ENCODE results near the gene CD6.

CD6 gene

DNA sequence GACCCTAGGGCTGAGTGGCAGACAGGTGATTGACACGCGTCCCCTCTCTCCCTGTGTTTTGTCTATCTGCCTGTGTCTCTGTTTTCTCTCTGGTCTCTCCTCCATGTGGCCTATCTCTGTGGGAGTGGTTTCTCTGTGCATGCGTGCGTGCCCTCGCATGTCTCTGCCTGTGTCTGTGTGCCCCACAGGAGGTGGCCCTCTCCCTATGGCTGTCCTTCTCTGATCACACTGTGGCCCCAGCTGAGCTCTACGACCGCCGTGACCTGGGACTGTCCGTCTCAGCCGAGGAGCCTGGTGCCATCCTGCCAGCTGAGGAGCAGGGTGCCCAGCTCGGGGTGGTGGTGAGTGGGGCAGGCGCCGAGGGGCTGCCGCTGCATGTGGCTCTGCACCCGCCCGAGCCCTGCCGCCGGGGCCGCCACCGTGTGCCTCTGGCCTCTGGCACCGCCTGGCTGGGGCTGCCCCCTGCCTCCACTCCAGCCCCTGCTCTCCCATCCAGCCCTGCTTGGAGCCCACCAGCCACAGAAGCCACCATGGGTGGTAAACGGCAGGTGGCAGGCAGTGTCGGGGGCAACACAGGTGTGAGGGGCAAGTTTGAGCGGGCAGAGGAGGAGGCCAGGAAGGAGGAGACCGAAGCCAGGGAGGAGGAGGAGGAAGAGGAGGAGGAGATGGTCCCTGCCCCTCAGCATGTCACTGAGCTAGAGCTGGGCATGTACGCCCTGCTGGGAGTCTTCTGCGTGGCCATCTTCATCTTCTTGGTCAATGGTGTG lies 35.6 kb upstream of the CD6 start:
- TF ChIP-seq, protein P1, sequence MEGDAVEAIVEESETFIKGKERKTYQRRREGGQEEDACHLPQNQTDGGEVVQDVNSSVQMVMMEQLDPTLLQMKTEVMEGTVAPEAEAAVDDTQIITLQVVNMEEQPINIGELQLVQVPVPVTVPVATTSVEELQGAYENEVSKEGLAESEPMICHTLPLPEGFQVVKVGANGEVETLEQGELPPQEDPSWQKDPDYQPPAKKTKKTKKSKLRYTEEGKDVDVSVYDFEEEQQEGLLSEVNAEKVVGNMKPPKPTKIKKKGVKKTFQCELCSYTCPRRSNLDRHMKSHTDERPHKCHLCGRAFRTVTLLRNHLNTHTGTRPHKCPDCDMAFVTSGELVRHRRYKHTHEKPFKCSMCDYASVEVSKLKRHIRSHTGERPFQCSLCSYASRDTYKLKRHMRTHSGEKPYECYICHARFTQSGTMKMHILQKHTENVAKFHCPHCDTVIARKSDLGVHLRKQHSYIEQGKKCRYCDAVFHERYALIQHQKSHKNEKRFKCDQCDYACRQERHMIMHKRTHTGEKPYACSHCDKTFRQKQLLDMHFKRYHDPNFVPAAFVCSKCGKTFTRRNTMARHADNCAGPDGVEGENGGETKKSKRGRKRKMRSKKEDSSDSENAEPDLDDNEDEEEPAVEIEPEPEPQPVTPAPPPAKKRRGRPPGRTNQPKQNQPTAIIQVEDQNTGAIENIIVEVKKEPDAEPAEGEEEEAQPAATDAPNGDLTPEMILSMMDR (conservative IDR thresholded peaks at IDR 0.05): no peak
- H3K27ac ChIP-seq: no peak overlapping the region

DNA sequence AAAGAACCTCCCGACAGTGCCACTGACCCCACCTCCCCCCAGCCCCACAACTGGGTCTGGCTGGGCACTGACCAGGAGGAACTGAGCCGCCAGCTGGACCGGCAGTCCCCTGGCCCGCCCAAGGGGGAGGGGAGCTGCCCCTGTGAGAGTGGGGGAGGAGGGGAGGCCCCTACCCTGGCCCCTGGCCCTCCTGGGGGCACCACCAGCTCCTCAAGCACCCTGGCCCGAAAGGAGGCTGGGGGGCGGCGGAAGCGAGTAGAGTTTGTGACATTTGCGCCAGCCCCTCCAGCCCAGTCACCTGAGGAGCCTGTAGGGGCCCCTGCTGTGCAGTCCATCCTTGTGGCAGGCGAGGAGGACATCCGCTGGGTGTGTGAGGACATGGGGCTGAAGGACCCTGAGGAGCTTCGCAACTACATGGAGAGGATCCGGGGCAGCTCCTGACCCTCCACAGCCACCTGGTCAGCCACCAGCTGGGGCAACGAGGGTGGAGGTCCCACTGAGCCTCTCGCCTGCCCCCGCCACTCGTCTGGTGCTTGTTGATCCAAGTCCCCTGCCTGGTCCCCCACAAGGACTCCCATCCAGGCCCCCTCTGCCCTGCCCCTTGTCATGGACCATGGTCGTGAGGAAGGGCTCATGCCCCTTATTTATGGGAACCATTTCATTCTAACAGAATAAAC lies 34.9 kb upstream of the CD6 start:
- TF ChIP-seq, protein P1 (conservative IDR thresholded peaks at IDR 0.05): no peak
- H3K27ac ChIP-seq: no peak overlapping the region

DNA sequence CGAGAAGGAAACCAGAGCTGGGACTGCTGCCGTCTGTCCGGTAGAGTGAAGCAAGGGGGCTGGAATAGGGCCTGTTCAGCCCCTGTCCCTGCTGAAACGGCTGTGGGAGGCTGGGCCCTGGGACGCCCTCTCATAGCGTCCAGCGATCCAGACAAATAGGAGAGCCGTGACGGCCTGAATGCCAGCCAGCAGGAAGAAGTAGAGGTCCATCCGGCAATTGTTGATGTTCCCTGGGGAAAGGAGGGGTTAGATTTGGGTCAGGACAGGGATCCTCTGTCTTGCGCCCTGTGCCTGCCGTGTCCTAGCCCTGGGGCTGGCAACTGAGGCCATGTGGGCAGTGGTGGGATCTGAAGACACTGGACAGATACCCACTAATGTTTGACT lies 34.3 kb upstream of the CD6 start:
- no peak overlapping the region for H3K27ac ChIP-seq
- TF ChIP-seq, protein P1 (conservative IDR thresholded peaks at IDR 0.05): no peak

DNA sequence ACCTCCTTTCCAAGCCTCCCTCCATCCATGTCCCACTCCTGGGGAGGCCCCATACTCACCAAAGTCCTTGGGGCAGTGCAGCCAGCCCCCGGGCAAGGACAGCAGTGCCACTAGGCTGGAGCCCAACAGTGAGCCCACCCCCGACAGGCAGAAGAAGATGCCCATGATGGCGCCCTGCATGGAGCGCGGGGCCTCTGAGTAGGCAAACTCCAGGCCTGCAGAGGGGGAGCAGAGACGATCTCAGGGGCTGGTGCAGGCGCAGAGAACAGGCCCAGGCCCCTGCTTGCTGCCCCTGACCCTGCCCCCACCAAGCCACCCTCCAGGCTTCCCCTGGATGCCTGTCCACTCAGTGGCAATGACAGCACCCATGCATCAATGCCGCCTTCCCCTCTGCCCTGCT lies 33.7 kb upstream of the CD6 start:
- H3K27ac ChIP-seq: no peak overlapping the region
- TF ChIP-seq, protein P1 (conservative IDR thresholded peaks at IDR 0.05): no peak

DNA sequence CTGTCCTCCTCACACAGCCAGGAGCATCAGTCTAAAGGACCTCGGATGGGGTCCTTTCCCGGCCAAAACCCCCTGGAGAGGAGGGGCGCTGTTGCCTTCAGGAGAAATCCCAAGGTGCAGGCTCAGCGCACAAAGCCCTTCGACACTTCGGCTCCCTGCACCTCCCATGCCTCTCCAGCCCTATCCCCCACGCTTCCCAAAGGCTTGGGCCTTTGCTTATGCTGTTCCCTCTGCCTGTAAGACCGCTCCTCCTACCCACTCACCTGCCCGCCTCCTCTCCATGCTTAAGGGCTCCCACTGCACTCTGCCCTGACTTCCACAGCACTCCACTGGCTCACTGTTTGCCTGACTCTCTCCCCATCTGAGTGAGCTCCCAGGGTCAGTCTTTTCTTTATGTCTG lies 33.0 kb upstream of the CD6 start:
- H3K27ac ChIP-seq: no peak overlapping the region
- TF ChIP-seq, protein P1 (conservative IDR thresholded peaks at IDR 0.05): no peak

DNA sequence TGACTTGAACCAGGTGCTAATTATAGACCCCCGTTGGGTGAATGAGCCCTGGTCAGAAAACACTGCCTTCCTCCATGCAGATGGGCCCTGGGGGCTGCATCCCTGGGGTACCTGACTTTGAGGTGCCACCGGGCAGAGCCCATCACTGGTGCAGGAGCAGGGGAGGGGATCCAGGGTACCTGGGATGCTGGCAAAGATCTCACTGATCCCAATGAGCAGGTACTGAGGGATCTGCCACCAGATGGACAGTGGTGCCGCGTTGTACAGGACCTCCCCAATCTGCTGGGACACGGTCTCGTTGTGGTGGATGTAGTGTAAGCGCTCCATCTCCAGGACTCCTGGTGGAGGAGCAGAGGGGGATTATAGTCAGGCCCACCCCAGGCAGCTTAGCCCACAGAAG lies 32.2 kb upstream of the CD6 start:
- TF ChIP-seq, protein P1 (conservative IDR thresholded peaks at IDR 0.05): no peak

DNA sequence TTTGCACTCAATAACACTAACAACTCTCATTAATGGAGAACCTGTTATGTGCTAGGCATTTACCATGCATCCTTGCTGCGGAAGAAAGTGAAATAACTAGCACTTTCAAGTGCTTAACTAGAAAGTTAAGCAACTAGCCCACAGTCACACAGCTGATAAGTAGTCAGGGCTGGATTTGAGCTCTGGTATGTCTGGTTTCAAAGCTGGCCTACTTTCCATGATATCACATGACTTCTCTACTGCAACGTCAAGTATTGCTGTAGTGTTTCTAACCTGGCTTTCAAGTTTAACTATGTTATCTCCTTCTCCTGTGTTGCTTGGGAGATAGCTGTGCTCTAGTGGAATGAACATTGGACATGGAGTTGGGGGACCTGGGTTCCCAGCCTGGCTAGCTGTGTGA lies 31.6 kb upstream of the CD6 start:
- TF ChIP-seq, protein P1 (conservative IDR thresholded peaks at IDR 0.05): no peak
- no peak overlapping the region for H3K27ac ChIP-seq

More for the DNA sequence above, 32.2 kb upstream of the CD6 start:
- no peak overlapping the region for H3K27ac ChIP-seq

Data from VCaP (cell line).